Suprapubic skin (tissue), 4 donors: ENCODE measurements around the gene TRRAP. TPM values are rescaled to one million over a fixed set of nuclear protein-coding genes. Genes with fewer than 3 reads are reported as not detected.

Source experiments
- DNase-seq, 2 donors: peaks; one replicate each; pipeline ENCODE4 v3.0.0-alpha.2; 2019; ENCODE audit warnings: low spot score in 2 of 2
- H3K27ac ChIP-seq: fragments of 200-600 bp; sonication (generic); one replicate; pipeline ENCODE4 v1.5.1; 2019
- H3K27me3 ChIP-seq: fragments of 200-600 bp; sonication (generic); one replicate; pipeline ENCODE4 v1.5.1; 2019
- H3K36me3 ChIP-seq: fragments of 200-600 bp; sonication (generic); one replicate; pipeline ENCODE4 v1.5.1; 2019
- H3K4me1 ChIP-seq: fragments of 200-600 bp; sonication (generic); one replicate; pipeline ENCODE4 v1.5.1; 2019
- H3K4me3 ChIP-seq: fragments of 200-600 bp; sonication (generic); one replicate; pipeline ENCODE4 v1.5.1; 2019; ENCODE audit warnings: mild to moderate bottlenecking
- H3K9me3 ChIP-seq: fragments of 200-600 bp; sonication (generic); one replicate; pipeline ENCODE4 v1.5.1; 2019
- CTCF ChIP-seq, 2 donors: fragments of 200-600 bp in 1 of 2; fragments of 450-650 bp in 1 of 2; sonication (generic) in 1 of 2; IDR thresholded peaks; one replicate each; pipeline ENCODE4 v1.5.1; 2016 to 2019; ENCODE audit warnings: antibody characterized with exemption in 2 of 2, mild to moderate bottlenecking in 1 of 2, moderate library complexity in 1 of 2
- EP300 ChIP-seq: sonication (generic); formaldehyde crosslinking; IDR thresholded peaks from one replicate; pipeline ENCODE4 v1.6.1; 2017; ENCODE audit warnings: antibody characterized with exemption
- POLR2A ChIP-seq, 2 donors: fragments of 450-650 bp; IDR thresholded peaks; one replicate each; pipeline ENCODE4 v1.6.1; 2017; ENCODE audit warnings: antibody characterized with exemption in 2 of 2, mild to moderate bottlenecking in 2 of 2, moderate library complexity in 2 of 2
- POLR2AphosphoS5 ChIP-seq, 3 donors: sonication (generic); formaldehyde crosslinking; IDR thresholded peaks; one replicate each; pipeline ENCODE4 v1.6.1; 2017; ENCODE audit warnings: antibody characterized with exemption in 3 of 3
- WGBS: methylation state at CpG from one replicate; pipeline ENCODE4 v1.1.5; 2018; 5-methylcytosine and 5-hydroxymethylcytosine counted together
- total RNA-seq, 4 donors: library from RNA; depleted of rRNA; stranded (reverse); fragments of >200 nt; gene quantifications; one replicate each; pipeline ENCODE4 v1.1.0, GENCODE V29; 2016

TRRAP gene
- total RNA-seq, 4 donors from 2014 or later, result 46.2 to 97.1 (median 65.7) TPM

GRCh38 chr7:98902523-98902922 is 24.2 kb downstream of the TRRAP start:
- WGBS, result 98% methylated on average over 3 of the region's 3 CpGs
- no peaks in the 10 kb centered on the region for H3K27me3 ChIP-seq
- DNase-seq, result no peak
- H3K36me3 ChIP-seq, result peaks cover 96% of the 10 kb centered on the region
- H3K9me3 ChIP-seq, result no peaks in the 10 kb centered on the region
- H3K4me1 ChIP-seq, result no peaks in the 10 kb centered on the region
- no peak overlapping the region for H3K4me3 ChIP-seq
- no peak overlapping the region for H3K27ac ChIP-seq
- TF ChIP-seq POLR2A (IDR thresholded peaks at IDR 0.05) (no peak), POLR2AphosphoS5 (IDR thresholded peaks at IDR 0.05) (no peak), EP300 (no peak), CTCF (IDR thresholded peaks at IDR 0.05) (no peak)

DNA sequence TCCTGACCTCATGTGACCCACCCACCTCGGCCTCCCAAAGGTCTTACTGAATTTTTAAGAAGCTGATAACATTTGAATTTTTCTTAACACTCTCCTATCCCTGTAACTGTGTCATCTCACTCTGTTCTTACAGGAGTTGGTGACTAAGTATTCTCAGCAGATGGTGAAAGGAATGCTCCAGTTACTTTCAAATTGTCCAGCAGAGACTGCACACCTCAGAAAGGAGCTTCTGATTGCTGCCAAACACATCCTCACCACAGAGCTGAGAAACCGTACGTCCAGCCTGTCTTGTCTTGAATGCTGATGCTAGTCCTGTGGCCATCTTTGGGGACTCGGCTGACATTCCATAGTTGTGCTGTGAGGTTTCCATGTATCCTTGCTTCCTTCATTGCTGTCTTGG is 24.9 kb downstream of the TRRAP start:
- Histone ChIP-seq H3K27ac (no peak overlapping the region), H3K36me3 (peaks cover 96% of the 10 kb centered on the region), H3K9me3 (no peaks in the 10 kb centered on the region), H3K4me3 (no peak overlapping the region), H3K27me3 (no peaks in the 10 kb centered on the region), H3K4me1 (no peaks in the 10 kb centered on the region)
- no peak for DNase-seq
- TF ChIP-seq CTCF (IDR thresholded peaks at IDR 0.05), result no peak
- no peak for TF ChIP-seq EP300
- TF ChIP-seq POLR2AphosphoS5 (IDR thresholded peaks at IDR 0.05), result no peak
- WGBS, result 99% methylated on average over 4 of the region's 4 CpGs

- Histone ChIP-seq H3K27me3 (no peaks in the 10 kb centered on the region), H3K4me3 (no peak overlapping the region), H3K4me1 (no peaks in the 10 kb centered on the region), H3K9me3 (no peaks in the 10 kb centered on the region), H3K36me3 (peaks cover 99% of the 10 kb centered on the region), H3K27ac (no peak overlapping the region)
- TF ChIP-seq CTCF (IDR thresholded peaks at IDR 0.05) (no peak), POLR2AphosphoS5 (IDR thresholded peaks at IDR 0.05) (no peak), EP300 (no peak), POLR2A (IDR thresholded peaks at IDR 0.05) (no peak)
- no peak for DNase-seq
- 93% methylated on average over 5 of the region's 5 CpGs for WGBS
Measured at GRCh38 chr7:98907570-98907969, 29.2 kb downstream of the TRRAP start.

DNA sequence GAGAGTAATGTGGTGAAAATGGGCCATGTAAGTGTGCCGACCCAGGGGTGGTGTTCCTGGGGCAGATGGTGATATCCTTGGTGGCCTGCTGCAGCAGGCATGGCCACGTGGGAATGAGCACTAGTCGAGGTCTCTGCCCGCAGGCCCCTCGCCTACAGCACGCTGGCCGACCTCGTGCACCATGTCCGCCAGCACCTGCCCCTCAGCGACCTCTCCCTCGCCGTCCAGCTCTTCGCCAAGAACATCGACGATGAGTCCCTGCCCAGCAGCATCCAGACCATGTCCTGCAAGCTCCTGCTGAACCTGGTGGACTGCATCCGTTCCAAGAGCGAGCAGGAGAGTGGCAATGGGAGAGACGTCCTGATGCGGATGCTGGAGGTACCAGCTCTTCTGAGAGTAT is 30.3 kb downstream of the TRRAP start:
- Histone ChIP-seq H3K36me3 (peaks cover 99% of the 10 kb centered on the region), H3K27me3 (no peaks in the 10 kb centered on the region), H3K27ac (no peak overlapping the region), H3K9me3 (no peaks in the 10 kb centered on the region), H3K4me3 (no peak overlapping the region), H3K4me1 (no peaks in the 10 kb centered on the region)
- 96% methylated on average over 19 of the region's 19 CpGs for WGBS
- TF ChIP-seq POLR2AphosphoS5 (IDR thresholded peaks at IDR 0.05), result no peak
- no peak for TF ChIP-seq POLR2A (IDR thresholded peaks at IDR 0.05)
- TF ChIP-seq CTCF (IDR thresholded peaks at IDR 0.05), result no peak
- TF ChIP-seq EP300, result no peak
- no peak for DNase-seq

DNA sequence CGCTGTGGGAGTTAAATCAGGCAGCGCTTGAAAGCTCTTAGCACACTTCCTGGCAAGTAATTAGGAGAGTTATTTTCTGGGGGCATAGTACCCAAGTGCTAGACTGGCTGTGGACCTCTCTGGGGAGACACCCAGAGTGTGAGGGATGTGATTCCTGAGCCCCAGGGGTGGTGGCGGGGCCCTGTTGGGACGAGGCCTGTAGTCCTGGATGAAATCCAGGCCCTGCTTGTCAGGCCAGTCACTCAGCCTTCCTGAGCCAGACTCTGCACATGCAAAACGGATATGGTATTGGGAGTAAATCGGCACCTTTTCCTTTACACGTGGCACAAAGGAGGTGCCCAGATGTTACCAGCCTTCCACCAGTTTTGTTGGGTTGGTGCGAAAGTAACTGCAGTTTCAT is 31.2 kb downstream of the TRRAP start:
- no peak overlapping the region for H3K4me3 ChIP-seq
- H3K4me1 ChIP-seq, result no peaks in the 10 kb centered on the region
- no peaks in the 10 kb centered on the region for H3K27me3 ChIP-seq
- 66% methylated on average over 8 of the region's 8 CpGs for WGBS
- no peak overlapping the region for H3K27ac ChIP-seq
- DNase-seq, result no peak
- peaks cover 99% of the 10 kb centered on the region for H3K36me3 ChIP-seq
- no peaks in the 10 kb centered on the region for H3K9me3 ChIP-seq
- TF ChIP-seq POLR2AphosphoS5 (IDR thresholded peaks at IDR 0.05) (no peak), EP300 (no peak), POLR2A (IDR thresholded peaks at IDR 0.05) (no peak), CTCF (IDR thresholded peaks at IDR 0.05) (no peak)
